Cardiac muscle cell (in vitro differentiated cells and primary cell): ENCODE measurements around the gene ZNF669. TPM values are rescaled to one million over a fixed set of nuclear protein-coding genes. Genes with fewer than 3 reads are reported as not detected.
"Not testable (repeated sequence)": the region's sequence is repeated elsewhere in the genome, so short reads cannot be mapped to it uniquely, and the experiment has no call there.

Experiments
- DNase-seq, 2 donors: peaks; one replicate each; pipeline versions ENCODE4 v3.0.0 to v3.0.0-alpha.2; 2010 to 2017; ENCODE audit warnings: low read depth in 1 of 2, low spot score in 1 of 2
- H3K27ac ChIP-seq: fragments of 200-600 bp; sonication (generic); 2 replicates; pipeline ENCODE4 v1.5.1; 2016
- H3K27me3 ChIP-seq: fragments of 200-600 bp; sonication (generic); 2 replicates; pipeline ENCODE4 v1.6.0; 2016; ENCODE audit warnings: control low read depth
- H3K36me3 ChIP-seq: fragments of 200-600 bp; sonication (generic); 2 replicates; pipeline ENCODE4 v1.5.1; 2016; ENCODE audit warnings: control low read depth
- H3K4me1 ChIP-seq: fragments of 200-600 bp; sonication (generic); 2 replicates; pipeline ENCODE4 v1.8.1; 2017; ENCODE audit warnings: low read depth, mild to moderate bottlenecking, mixed run types
- H3K4me3 ChIP-seq: fragments of 200-600 bp; sonication (generic); 2 replicates; pipeline ENCODE4 v1.5.1; 2016; ENCODE audit warnings: mild to moderate bottlenecking
- H3K9me3 ChIP-seq: fragments of 200-600 bp; sonication (generic); 2 replicates; pipeline ENCODE4 v1.5.1; 2017; ENCODE audit warnings: low read depth, mild to moderate bottlenecking, control low read depth
- polyA plus RNA-seq: library from polyadenylated mRNA; unstranded; fragments of >200 nt; fragmentation: Nextera tagmentation; extraction: Ambion mirVana; gene quantifications from 2 replicates; pipeline ENCODE4 v1.2.1, GENCODE V29; 2016
- total RNA-seq: library from RNA; depleted of rRNA; stranded (reverse); fragments of >200 nt; gene quantifications from 2 replicates; pipeline ENCODE4 v1.2.3, GENCODE V29; 2016
- TF ChIP-seq, protein P1 (sequence below): IDR thresholded peaks from 2 replicates; pipeline ENCODE4 v1.5.1; 2012; ENCODE audit warnings: low read depth, mild to moderate bottlenecking, low read length

Gene ZNF669
- total RNA-seq (14.6 and 23.2 TPM in 2 replicates), polyA plus RNA-seq (4.4 and 5.0 TPM in 2 replicates)

DNA sequence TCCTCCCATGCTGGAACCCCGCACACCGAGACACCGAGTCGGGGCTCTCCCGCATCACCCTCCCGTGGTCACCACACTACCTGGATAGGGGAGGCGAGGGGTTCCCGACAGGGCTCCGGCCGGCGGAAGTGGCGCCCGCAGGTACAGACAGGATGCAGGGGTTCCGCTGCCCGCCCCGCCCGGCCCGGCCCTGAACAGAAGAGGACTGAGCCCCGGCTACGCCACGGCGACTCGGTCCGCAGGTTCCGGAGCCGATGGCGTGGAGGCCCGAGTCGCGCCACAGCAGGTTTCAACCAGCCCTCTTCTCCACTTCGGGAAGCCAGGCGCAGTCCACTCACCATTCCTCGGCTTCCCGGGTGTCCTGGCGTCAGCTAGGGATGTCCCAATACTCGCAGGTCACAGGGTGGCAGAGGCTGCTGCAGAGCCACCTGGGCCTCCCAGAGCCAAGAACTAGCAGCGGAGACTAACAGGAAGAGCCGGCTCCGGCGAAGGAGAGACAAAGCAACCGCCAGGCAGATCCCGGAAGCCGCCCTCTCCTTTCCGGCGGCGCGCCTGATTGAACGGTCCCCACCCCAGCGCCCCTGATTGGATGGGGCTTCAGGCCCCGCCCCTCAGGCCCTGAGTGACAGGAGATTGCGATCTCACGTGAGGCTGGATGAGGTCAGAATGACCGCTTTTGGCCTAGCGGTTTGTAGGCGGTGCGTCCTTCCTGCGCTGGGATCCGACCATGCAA is at the start of gene ZNF669:
ZNF669 (minus strand) TSS at position 498 of the 733 bp plus-strand sequence; CDS start at position 341, 157 bp downstream.
- Histone ChIP-seq H3K4me3 (peak within 1 kb of the TSS; percentile 78), H3K36me3 (peaks cover 22% of the 10 kb centered on the region), H3K9me3 (no peaks in the 10 kb centered on the region), H3K4me1 (peaks cover 4% of the 10 kb centered on the region), H3K27ac (peak within 1 kb of the TSS; percentile 89), H3K27me3 (no peaks in the 10 kb centered on the region)
- DNase-seq = peak; percentile 97
- TF ChIP-seq, protein P1, sequence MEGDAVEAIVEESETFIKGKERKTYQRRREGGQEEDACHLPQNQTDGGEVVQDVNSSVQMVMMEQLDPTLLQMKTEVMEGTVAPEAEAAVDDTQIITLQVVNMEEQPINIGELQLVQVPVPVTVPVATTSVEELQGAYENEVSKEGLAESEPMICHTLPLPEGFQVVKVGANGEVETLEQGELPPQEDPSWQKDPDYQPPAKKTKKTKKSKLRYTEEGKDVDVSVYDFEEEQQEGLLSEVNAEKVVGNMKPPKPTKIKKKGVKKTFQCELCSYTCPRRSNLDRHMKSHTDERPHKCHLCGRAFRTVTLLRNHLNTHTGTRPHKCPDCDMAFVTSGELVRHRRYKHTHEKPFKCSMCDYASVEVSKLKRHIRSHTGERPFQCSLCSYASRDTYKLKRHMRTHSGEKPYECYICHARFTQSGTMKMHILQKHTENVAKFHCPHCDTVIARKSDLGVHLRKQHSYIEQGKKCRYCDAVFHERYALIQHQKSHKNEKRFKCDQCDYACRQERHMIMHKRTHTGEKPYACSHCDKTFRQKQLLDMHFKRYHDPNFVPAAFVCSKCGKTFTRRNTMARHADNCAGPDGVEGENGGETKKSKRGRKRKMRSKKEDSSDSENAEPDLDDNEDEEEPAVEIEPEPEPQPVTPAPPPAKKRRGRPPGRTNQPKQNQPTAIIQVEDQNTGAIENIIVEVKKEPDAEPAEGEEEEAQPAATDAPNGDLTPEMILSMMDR = no peak

- H3K9me3 ChIP-seq = no peaks in the 10 kb centered on the region
- no peaks in the 10 kb centered on the region for H3K4me1 ChIP-seq
- no peak overlapping the region for H3K27ac ChIP-seq
- no peaks in the 10 kb centered on the region for H3K27me3 ChIP-seq
- no peak for DNase-seq
- no peak overlapping the region for H3K4me3 ChIP-seq
- TF ChIP-seq, protein P1 = no peak
- peaks cover 13% of the 10 kb centered on the region for H3K36me3 ChIP-seq
These were observed 43.6 kb upstream of the ZNF669 start for GRCh38 chr1:247147781-247148180.

- H3K4me1 ChIP-seq, DNase-seq, H3K27me3 ChIP-seq, H3K4me3 ChIP-seq, H3K9me3 ChIP-seq, H3K36me3 ChIP-seq, H3K27ac ChIP-seq: not testable (repeated sequence)
These were observed 43.0 kb upstream of the ZNF669 start for GRCh38 chr1:247147120-247147519.

GRCh38 chr1:247146671-247147070 is 42.5 kb upstream of the ZNF669 start:
- Histone ChIP-seq H3K27ac (no peak overlapping the region), H3K36me3 (peaks cover 8% of the 10 kb centered on the region), H3K27me3 (no peaks in the 10 kb centered on the region), H3K4me3 (no peak overlapping the region), H3K4me1 (no peaks in the 10 kb centered on the region), H3K9me3 (no peaks in the 10 kb centered on the region)
- no peak for DNase-seq
- TF ChIP-seq, protein P1 = no peak

GRCh38 chr1:247145279-247145678 is 41.1 kb upstream of the ZNF669 start:
- H3K9me3 ChIP-seq = no peaks in the 10 kb centered on the region
- no peak overlapping the region for H3K27ac ChIP-seq
- H3K4me3 ChIP-seq = no peak overlapping the region
- no peak for DNase-seq
- no peaks in the 10 kb centered on the region for H3K27me3 ChIP-seq
- no peaks in the 10 kb centered on the region for H3K4me1 ChIP-seq
- peaks cover 8% of the 10 kb centered on the region for H3K36me3 ChIP-seq
- TF ChIP-seq, protein P1 = no peak

- H3K36me3 ChIP-seq, H3K27ac ChIP-seq, H3K4me3 ChIP-seq, DNase-seq, H3K9me3 ChIP-seq, H3K4me1 ChIP-seq, H3K27me3 ChIP-seq: not testable (repeated sequence)
These were observed 35.4 kb upstream of the ZNF669 start for GRCh38 chr1:247139557-247139956.
